Transverse colon (tissue), 4 donors: ENCODE measurements around the gene PLXDC2. TPM values are rescaled to one million over a fixed set of nuclear protein-coding genes. Genes with fewer than 3 reads are reported as not detected.

Source experiments
- DNase-seq: peaks from one replicate; pipeline ENCODE4 v3.0.0-alpha.2; 2019
- H3K27ac ChIP-seq, 4 donors: fragments of 200-600 bp; sonication (generic); 2 replicates each; pipeline ENCODE4 v1.5.1; 2016 to 2018; ENCODE audit warnings: inconsistent platforms in 4 of 4
- H3K27me3 ChIP-seq: fragments of 200-600 bp; sonication (generic); 2 replicates; pipeline ENCODE4 v1.5.1; 2017; ENCODE audit warnings: inconsistent platforms
- H3K36me3 ChIP-seq, 4 donors: fragments of 200-600 bp; sonication (generic); 2 replicates each; pipeline ENCODE4 v1.5.1; 2017 to 2019; ENCODE audit warnings: inconsistent platforms in 4 of 4
- H3K4me1 ChIP-seq, 4 donors: fragments of 200-600 bp; sonication (generic); 2 replicates each; pipeline ENCODE4 v1.5.1; 2017 to 2020; ENCODE audit warnings: inconsistent platforms in 4 of 4
- H3K4me3 ChIP-seq, 4 donors: fragments of 200-600 bp; sonication (generic); 1 replicate in 1 of 4; 2 replicates in 3 of 4; pipeline versions ENCODE4 v1.5.1 to v1.6.1; 2017 to 2019; ENCODE audit warnings: inconsistent platforms in 4 of 4
- H3K9me3 ChIP-seq, 2 donors: fragments of 200-600 bp; sonication (generic); 2 replicates each; pipeline ENCODE4 v1.5.1; 2017 to 2019; ENCODE audit warnings: inconsistent platforms in 2 of 2
- CTCF ChIP-seq, 5 experiments: fragments of 200-600 bp in 3 of 5; fragments of 450-650 bp in 2 of 5; sonication (generic) in 3 of 5; IDR thresholded peaks; 1 replicate in 2 of 5; 2 replicates in 3 of 5; pipeline ENCODE4 v1.5.1; 2016 to 2017; ENCODE audit warnings: antibody characterized with exemption in 5 of 5, inconsistent platforms in 3 of 5, mild to moderate bottlenecking in 2 of 5, moderate library complexity in 1 of 5
- EP300 ChIP-seq: sonication (generic); formaldehyde crosslinking; IDR thresholded peaks from one replicate; pipeline ENCODE4 v1.6.1; 2017; ENCODE audit warnings: antibody characterized with exemption, low read depth
- POLR2A ChIP-seq: fragments of 450-650 bp; IDR thresholded peaks from one replicate; pipeline ENCODE4 v1.6.1; 2016; ENCODE audit warnings: antibody characterized with exemption, mild to moderate bottlenecking, moderate library complexity
- POLR2AphosphoS5 ChIP-seq, 3 donors: sonication (generic); formaldehyde crosslinking; IDR thresholded peaks; one replicate each; pipeline ENCODE4 v1.6.1; 2016; ENCODE audit warnings: antibody characterized with exemption in 3 of 3
- WGBS, 2 donors: methylation state at CpG; one replicate each; pipeline ENCODE4 v1.1.5; 2018; ENCODE audit warnings: low coverage in 1 of 2; 5-methylcytosine and 5-hydroxymethylcytosine counted together
- in situ Hi-C, 4 donors: fragments of 200-750 bp; cut with MboI; loops; one replicate each; pipeline versions ENCODE4 v1.15.0 to v1.15.1; 2017; ENCODE audit warnings: low sequenced_read_pairs in 3 of 4, low pct_ligation_motif_present in 1 of 4, low pct_unique_long_range_greater_than_20kb in 1 of 4
- intact Hi-C: fragments of 100-400 bp; cut with DNase I; formaldehyde crosslinking; loops from one replicate; pipeline ENCODE4 v1.15.1; 2023; ENCODE audit warnings: low total_unique reads
- total RNA-seq, 4 donors: library from RNA; depleted of rRNA; stranded (reverse); fragments of >200 nt; gene quantifications; one replicate each; pipeline ENCODE4 v1.1.0, GENCODE V29; 2016

The PLXDC2 gene
- total RNA-seq, 4 donors from 2014 or later = 12.0 to 32.2 (median 20.3) TPM

- intact Hi-C loops (no loop called here), in situ Hi-C loops (no loop called here)
- no peak overlapping the region for H3K4me3 ChIP-seq
- TF ChIP-seq POLR2AphosphoS5 (IDR thresholded peaks at IDR 0.05) = no peak
- TF ChIP-seq EP300 = no peak
- no peak for TF ChIP-seq CTCF (IDR thresholded peaks at IDR 0.05)
- no peak for TF ChIP-seq POLR2A
- no peaks in the 10 kb centered on the region for H3K36me3 ChIP-seq
- no peaks in the 10 kb centered on the region for H3K9me3 ChIP-seq
- WGBS, 2 donors = 47 to 52% methylated on average over 3 of the region's 3 CpGs
- H3K4me1 ChIP-seq = peaks cover 0 to 4% (median 0%) of the 10 kb centered on the region in 4 donors
- no peak for DNase-seq
- no peak overlapping the region for H3K27ac ChIP-seq
- H3K27me3 ChIP-seq = no peaks in the 10 kb centered on the region
Observed at GRCh38 chr10:19908991-19909696, 92.9 kb downstream of the PLXDC2 start.

- in situ Hi-C loops = no loop called here
Observed at GRCh38 chr10:19911886-19912285, 95.7 kb downstream of the PLXDC2 start.

GRCh38 chr10:19913987-19914386 is 97.8 kb downstream of the PLXDC2 start:
- intact Hi-C loops = no loop called here
- Histone ChIP-seq H3K9me3 (no peaks in the 10 kb centered on the region), H3K4me1 (peaks cover 0 to 20% (median 4%) of the 10 kb centered on the region in 4 donors), H3K27ac (no peak overlapping the region), H3K4me3 (no peak overlapping the region), H3K27me3 (no peaks in the 10 kb centered on the region), H3K36me3 (no peaks in the 10 kb centered on the region)
- in situ Hi-C loops = no loop called here
- TF ChIP-seq CTCF (IDR thresholded peaks at IDR 0.05) (no peak), POLR2AphosphoS5 (IDR thresholded peaks at IDR 0.05) (no peak), EP300 (no peak), POLR2A (no peak)
- no peak for DNase-seq

More at GRCh38 chr10:19911886-19912285, 95.7 kb downstream of the PLXDC2 start:
- H3K36me3 ChIP-seq = no peaks in the 10 kb centered on the region
- TF ChIP-seq POLR2A = no peak
- TF ChIP-seq EP300 = no peak
- TF ChIP-seq POLR2AphosphoS5 (IDR thresholded peaks at IDR 0.05) = no peak
- TF ChIP-seq CTCF (IDR thresholded peaks at IDR 0.05) = no peak
- H3K4me3 ChIP-seq = no peak overlapping the region
- H3K27me3 ChIP-seq = no peaks in the 10 kb centered on the region
- 61 to 69% methylated on average over 2 of the region's 2 CpGs for WGBS, 2 donors
- no peak overlapping the region for H3K27ac ChIP-seq
- no peaks in the 10 kb centered on the region for H3K9me3 ChIP-seq
- intact Hi-C loops = no loop called here
- H3K4me1 ChIP-seq = peaks cover 0 to 9% (median 0%) of the 10 kb centered on the region in 4 donors
- DNase-seq = no peak

GRCh38 chr10:19915125-19915524 is 98.9 kb downstream of the PLXDC2 start:
- no peaks in the 10 kb centered on the region for H3K36me3 ChIP-seq
- no peaks in the 10 kb centered on the region for H3K9me3 ChIP-seq
- intact Hi-C loops (no loop called here), in situ Hi-C loops (no loop called here)
- H3K4me3 ChIP-seq = no peak overlapping the region
- no peaks in the 10 kb centered on the region for H3K27me3 ChIP-seq
- DNase-seq = no peak
- H3K27ac ChIP-seq = no peak overlapping the region
- no peak for TF ChIP-seq POLR2A
- TF ChIP-seq POLR2AphosphoS5 (IDR thresholded peaks at IDR 0.05) = no peak
- TF ChIP-seq EP300 = no peak
- TF ChIP-seq CTCF (IDR thresholded peaks at IDR 0.05) = no peak
- peaks cover 0 to 26% (median 14%) of the 10 kb centered on the region in 4 donors for H3K4me1 ChIP-seq
